Activated T-cell treated with anti-CD3 and anti-CD28 coated beads for 24 hours (primary cell): ENCODE measurements around the gene TF.

Experiments
- DNase-seq: peaks from one replicate; pipeline ENCODE4 v3.0.0-alpha.2; 2020; ENCODE audit warnings: low read depth

Gene TF

DNA sequence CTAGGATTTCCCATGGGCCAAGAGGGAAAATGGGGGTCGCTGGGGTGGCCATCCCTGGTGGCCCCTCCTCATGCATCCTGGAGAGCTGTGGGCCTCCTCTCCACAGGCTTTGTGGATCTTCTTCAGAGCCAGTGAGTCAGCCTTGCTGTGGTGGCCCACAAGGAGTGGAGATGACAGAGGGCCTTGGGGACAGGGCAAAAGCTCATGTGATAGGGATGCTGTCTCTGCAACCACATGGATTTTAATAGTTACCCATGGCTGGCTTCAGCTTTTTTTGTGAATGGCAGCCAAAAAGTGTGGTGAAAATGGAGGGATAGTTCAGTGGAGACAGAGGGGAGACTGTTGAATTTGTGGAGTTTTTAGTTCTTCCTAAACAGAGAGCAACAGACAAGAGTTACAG lies 1.2 kb downstream of the TF start:
- DNase-seq = no peak

DNA sequence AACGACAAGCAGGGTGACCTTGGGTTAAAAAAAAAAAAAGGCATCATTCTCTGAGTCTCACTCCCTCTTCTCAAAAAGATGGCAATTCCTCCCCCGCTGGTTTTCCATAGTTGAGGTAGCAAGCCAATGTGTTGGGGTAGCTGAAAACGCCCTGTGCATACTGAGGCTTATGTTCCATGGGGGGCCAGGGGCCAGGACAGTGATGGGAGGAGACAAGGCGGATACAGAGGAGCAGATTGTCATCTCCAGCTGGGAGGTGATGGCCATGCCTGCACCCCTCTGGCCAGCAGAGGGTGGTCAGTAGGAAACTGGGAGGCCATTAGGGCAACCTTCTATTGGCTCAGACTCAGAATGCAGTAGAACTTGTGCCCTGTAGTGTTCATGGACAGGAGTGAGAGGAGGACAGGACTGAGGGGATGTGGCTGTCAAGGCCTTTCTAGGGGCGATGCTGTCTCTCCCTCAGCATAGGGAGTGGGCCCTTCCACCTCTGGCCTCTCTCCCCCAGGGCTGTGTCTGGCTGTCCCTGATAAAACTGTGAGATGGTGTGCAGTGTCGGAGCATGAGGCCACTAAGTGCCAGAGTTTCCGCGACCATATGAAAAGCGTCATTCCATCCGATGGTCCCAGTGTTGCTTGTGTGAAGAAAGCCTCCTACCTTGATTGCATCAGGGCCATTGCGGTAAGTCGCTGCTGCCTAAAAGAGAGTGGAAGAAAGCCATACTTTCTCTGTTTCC lies 1.9 kb downstream of the TF start:
- no peak for DNase-seq

DNA sequence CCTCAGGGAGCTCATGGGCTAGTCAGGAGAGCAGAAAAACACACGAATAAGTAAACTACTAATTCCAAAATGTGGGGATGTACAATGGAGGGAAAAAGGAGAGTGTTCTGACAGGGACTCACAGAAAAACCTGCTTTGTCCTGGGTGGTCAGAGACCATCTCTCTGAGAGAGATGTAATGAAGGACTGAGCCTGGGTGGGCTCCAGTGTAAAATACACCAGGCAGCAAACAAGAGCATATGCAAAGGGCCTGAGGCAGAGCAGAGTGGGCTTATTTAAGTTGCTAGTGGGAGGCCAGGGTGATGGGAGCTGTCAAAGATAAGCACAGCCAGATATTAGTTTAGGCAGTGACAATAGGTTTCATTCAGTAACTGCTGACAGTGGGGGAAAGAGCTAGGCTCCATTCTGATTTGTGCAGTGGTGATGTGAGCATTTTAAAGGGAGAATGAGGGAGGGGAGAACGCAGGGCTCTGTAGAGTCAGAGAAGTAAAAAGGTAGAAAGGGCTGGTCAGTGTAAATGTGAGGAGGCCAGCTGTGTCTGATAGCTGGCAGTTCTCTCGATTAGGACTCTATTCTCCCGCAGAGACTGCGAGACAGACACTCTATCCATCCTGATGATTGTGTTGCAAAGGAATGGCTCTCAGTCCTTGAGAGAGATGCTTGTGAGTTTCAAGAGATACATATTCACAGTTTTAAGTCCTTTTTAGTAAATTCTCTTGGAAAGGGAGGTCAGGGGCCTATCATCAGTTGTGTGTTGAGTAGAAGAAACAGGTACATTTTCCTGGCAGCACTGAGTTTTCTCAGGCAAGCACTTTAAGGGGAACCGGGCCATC lies 3.5 kb downstream of the TF start:
- no peak for DNase-seq

DNA sequence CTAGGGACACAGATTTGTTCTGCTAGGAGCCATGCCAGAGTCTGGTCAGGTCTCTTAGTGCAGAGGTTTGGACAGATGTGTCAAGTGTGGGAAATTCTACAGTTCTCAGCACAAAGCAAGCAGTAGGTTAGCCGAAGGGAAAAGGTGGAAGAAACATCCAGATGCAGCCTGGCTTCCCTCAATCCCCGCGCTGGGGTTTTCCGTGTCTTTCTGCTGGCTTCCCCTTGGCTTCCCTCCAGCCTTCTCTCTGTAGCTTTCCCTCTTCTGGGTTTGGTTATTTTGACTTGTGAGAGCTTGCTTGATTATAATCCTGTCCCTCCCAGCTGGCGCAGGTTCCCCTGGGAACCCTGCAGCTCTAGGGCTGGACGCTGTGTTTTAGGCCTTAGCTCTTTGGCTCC lies 4.1 kb downstream of the TF start:
- no peak for DNase-seq

DNA sequence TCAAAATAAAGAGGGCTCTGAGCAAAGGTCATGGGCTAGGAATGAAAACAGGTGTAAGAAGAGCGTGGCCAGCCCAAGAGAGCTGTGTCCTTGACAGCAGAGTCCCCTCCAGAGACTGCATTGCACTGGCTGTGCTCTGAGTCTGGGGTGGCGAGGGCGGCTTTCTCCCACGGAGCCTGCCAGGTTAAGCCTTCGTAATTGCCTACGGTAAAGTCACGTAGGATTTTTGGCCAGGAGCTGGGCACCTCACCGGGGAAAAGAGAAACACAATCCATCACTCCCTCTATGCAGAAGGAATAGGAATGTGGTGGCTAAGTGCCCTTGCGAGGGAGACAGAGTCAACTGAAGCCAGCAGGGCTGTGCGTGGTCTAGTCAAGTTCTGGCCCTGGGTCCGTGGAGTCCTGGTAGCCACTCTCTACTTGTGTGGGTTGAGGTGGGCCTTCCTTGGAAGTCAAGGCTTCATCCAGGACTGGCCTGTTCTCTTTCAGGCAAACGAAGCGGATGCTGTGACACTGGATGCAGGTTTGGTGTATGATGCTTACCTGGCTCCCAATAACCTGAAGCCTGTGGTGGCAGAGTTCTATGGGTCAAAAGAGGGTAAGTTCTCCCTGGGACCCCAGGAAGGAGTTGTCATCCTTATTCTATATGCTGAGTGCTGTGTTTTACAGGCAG lies 7.0 kb downstream of the TF start:
- DNase-seq = no peak

DNA sequence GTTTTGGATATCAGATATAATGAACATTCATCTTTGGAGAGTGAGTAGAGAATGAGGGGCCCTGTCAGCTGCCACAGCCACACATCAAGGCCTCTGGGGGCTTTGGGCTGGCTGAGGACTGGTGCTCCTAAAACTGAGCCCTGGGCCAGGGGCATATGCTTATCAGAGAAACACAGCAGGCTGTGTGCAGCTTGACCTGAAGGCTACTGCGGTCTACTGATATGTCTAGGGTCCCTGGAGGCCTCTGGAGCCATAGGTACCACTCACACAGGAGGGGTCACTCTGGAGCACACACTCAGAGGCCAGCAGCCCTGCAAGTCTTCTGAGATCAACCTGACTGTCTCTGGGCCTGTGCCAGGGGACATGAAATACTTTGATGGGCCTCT lies 7.6 kb downstream of the TF start:
- no peak for DNase-seq

DNA sequence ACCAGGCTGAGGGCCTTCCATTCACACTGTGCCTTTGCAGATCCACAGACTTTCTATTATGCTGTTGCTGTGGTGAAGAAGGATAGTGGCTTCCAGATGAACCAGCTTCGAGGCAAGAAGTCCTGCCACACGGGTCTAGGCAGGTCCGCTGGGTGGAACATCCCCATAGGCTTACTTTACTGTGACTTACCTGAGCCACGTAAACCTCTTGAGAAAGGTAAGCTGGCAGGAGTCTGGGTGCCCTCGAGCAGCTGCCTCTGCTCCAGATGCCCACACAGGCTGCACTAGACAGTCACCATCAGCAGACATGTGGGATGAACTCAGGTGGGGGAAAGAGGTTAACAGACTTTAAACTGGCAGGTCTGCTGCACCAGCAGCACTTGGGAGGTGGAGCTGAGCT lies 8.3 kb downstream of the TF start:
- no peak for DNase-seq

DNA sequence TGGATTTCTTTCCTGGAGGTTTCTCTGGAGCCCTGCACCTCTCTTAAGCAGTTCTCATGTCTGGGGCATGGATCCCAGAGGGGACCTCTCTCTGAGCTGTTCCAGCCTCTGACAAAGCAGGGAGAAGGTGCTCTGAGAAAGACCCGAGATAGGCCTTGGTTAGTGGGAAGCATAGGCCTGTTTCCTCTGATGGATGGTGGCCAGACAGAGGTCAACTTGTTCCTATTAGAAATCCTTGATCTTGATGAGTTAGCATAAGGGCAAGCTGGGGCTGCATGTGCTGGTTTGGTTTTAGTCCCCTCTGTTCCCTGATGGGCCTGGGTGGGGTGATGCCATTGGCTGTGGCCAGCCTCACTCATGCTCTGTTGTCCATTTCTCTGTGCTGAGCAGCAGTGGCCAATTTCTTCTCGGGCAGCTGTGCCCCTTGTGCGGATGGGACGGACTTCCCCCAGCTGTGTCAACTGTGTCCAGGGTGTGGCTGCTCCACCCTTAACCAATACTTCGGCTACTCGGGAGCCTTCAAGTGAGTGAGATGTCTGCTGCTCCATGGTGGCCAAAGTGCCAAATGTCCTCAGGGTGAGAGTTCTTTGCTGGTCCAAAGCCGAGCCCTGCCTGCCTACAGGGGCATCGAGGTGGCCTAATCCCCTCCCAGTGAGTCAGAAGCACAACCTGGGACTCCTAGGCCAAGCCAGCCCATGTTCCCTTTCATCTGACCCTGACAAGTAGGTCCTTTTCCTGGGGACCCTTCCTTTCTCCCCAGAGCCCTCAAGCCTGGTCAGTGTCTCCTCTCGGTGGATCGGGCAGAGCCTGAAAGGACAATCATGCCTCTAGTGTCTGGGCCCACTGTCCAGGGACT lies 9.0 kb downstream of the TF start:
- DNase-seq = no peak

DNA sequence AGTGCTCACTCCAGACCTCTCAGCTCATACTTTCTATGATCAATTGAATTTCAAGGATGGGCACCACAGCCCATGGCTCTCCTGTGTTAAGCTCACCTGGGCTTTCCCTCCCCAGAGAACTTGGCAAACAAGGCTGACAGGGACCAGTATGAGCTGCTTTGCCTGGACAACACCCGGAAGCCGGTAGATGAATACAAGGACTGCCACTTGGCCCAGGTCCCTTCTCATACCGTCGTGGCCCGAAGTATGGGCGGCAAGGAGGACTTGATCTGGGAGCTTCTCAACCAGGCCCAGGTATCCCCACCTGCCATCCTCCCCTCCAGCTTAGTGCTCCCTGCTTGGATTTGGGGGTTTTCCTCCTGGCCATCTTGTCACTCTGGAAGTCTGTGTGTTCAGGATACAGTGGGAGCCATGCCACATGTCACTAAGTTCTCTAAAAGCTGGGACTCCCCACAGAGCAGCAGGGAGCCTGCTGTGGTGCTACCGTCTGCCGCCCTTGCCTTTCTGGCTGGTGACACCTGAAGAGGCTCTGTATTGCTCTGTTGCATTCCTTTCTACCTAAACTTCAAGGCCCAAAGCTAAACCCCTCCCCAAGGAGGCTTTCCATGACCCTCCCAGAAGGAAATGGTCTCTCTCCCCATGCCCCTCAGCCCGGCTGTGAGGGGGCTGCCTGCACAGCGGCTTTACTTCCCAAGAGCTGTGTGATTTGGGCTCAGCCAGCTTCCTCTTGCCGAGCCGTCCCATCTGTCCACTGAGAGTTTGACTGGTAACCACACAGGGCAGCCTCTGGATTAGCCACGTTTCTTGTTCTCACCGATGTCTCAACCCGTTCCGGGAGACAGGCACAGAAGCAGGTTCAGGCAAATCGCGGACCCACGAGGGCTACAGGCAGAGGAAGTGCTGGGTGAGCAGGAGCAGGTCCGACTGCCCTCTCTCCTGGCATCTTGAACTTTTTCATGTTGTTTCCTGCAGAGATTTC lies 10.8 kb downstream of the TF start:
- no peak for DNase-seq

DNA sequence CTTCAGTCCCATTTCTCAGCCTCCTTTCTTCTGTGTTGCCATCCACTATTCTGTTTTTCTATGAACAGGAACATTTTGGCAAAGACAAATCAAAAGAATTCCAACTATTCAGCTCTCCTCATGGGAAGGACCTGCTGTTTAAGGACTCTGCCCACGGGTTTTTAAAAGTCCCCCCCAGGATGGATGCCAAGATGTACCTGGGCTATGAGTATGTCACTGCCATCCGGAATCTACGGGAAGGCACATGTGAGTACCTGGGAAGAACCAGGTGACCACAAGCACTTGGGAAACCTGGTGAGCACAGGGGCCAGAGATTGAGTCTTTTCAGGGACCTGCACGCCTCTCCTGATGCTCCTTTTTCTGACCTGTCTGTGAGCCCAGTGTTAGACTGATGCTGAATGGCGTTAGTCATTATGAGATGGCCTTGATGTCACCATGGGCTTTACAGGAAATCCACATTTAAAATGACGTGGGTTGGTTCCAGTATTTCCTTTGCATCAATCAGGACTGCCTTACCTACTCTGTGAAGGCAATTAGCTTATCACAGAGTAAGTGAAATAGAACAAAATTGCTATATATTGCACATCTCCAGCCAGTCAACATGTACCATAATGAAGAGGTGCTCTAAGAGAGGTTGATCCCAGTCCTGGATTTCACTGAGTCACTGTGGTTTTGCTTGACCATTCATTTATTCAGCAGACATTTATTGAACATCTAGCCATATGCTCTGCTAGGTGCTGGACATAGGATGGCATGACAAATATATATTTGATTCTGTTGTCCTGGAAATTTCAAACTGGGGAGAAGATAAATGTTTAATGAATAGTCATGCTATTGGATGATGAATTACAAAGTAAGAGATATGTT lies 11.7 kb downstream of the TF start:
- no peak for DNase-seq

DNA sequence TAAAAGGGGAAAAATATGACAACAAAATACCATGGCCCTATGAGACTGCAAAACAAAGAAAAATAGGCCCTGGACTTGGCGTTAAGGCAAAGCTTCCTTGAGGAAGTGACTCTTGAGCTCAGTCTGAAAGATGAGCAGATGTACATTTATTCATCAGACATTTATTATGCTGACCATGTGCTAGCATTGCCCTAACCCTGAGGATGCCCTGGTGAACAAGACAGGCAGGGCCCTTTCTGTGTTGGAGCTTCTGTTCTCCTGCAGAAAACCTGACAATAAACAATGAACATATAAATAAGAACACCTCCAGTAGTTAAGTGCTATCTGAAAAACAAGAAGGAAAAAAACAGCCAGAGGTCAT lies 12.4 kb downstream of the TF start:
- DNase-seq = no peak

DNA sequence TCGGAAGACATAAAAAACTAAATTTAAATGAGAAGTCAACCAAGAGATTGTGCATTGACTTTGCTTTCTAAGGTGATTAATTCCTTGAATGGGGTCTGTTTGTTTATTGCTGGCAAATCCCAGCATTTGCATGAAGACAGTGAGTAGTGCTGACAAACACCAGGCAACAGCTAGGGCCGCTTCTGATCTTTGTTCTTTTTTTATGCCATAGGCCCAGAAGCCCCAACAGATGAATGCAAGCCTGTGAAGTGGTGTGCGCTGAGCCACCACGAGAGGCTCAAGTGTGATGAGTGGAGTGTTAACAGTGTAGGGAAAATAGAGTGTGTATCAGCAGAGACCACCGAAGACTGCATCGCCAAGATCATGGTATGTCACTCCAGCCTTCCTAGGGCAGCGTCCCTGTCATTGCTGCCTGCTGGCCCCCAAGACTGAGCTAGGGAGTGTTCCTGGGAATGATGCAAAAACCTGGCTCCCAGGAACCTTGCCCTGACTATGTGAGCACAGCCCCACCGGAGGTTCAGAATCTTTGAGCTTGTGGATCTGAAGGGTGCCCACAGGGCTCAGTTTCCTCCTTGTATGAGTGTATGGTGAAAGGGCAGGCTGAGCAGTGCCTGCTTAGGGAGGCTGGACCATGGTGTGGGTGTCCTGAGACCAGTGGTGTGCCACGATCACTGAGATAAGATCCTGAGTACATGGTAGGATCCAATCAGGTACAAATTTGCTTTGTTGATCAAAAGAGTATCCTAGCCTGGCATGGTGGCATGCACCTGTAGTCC lies 13.0 kb downstream of the TF start:
- no peak for DNase-seq

DNA sequence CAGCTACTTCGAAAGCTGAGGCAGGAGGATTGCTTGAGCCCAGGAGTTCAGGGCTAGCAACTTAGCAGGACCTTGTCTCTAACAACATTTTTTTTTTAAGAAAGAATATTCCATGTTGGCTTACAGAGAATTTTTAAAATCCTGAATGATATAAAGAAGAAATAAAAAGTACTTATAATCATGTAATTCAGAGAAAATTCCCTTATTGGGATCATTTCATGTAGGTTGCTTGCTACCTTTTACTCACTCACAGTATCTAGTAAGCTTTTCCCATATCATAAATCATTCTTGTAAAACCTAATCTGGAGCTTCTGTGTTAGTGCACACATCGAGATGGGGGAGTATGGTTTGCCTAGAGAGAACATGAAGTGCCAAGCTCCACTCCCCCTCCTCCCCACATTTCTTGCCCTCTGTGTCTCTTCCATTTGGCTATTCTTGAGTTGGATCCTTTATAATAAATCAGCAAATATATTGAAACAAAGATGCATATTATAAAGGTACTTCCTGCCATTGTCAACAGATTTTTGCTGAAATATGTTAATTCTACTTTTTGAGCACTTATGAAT lies 13.6 kb downstream of the TF start:
- DNase-seq = no peak

DNA sequence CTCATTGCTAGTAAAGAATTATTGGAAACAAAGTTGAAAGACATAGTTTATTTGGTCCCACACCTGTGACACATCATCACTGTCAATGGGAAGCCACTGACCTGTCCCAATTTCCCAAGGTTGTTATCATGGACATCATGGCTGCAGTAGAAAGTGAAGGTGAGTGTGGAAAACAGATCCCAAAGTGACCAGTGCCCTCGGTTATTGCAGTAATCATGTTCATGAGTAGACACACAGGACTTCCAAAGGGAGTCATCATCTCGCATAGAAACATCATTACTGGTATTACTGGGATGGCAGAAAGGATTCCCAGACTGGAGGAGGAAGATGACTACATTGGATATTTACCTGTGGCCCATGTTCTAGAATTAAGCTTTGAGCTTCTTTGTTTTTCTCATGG lies 14.7 kb downstream of the TF start:
- DNase-seq = no peak

DNA sequence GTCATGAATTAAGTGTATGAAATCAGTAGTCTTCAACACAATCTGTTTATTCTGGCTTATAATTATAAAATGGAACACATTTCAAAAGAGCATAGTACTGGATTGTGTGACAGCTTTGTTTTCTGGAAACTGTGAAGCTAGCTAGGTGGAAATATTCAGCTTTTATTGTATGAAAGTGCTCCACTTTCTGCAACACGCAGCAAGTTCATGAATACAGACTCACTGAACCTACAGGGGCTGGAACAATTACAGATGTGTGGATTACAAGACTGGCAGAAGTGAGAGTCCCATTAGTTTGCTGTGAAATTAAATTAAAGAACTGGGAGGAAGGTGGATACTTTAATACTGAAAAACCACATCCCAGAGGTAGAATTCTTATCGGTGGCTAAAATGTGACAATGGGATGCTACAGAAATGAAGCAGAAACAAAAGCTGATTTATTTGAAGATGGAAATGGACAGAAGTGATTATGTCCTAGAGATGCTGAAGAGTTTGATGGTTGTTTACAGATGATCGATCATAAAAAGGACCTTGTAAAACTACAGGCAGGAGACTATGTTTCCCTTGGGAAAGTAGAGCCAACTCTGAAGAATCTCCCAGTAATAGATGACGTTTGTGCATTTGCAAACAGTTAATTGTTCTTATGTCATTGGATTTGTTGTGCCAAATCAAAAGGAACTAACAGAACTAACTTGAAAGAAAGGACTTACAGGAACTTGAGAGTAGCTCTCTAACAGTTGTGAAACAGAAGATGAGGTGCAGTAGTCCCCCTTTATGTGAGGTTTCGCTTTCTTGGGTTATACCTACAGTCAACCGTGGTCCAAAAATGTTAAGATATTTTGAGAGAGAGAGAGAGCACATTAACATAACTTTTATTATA lies 15.7 kb downstream of the TF start:
- DNase-seq = no peak

DNA sequence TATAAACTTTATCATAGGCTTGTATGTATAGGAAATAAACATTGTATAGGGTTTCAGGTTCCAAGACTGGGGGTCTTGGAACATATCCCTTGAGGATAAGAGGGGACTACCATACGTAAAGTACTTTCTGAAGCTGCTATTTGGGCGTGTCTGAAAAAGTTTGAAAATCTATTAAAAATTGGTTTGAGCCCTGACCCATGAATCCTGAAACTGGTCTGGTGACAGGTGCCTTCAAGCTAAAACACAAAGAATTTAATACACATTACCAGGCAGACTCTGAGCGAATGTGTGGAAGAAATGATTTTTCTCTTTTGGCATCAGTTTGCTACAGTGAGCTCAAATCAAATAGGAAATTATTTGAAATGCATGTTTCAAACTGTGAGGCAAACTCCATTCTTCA lies 16.3 kb downstream of the TF start:
- no peak for DNase-seq

DNA sequence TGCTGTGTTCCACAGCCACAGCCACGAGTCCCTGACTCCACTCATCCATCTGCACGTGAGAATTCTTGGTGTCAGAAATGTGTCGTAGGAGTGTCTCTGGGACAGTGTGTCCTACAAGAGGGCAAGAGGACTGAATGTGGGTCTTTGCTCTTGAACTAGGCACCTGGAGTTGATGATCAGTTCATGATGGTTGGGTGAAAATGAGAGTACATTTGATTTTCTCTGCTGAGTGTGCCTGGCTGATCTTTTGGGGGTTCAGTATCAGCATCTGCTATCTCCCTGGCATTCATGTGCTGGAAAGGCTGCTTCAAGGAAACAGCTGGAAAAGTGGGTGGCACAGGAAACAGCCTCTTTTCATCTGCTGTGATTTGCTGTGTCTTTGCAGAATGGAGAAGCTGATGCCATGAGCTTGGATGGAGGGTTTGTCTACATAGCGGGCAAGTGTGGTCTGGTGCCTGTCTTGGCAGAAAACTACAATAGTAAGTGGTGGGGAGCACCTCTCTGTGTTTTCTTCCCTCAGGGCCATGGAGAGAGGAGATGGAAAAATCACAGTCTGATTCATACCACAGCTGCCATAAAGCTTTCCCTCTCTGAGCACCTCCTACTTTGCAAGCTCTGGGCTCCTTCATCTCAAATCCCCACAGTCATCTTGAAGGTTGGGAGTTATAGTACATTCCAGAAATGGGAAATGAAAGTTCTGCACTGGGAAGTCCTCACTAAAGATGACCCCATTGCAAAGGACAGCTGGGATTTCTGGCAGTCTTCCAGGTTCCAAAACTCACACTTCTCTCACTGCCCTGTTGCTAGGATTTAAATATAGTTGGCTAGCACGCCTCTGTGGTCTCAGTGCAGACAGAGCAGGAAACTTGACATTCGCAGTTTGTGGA lies 17.8 kb downstream of the TF start:
- no peak for DNase-seq
